Pancreas (tissue), 10 donors: ENCODE results near the gene CPS1. TPM values are rescaled to one million over a fixed set of nuclear protein-coding genes. Genes with fewer than 3 reads are reported as not detected.

Source experiments
- ATAC-seq, 4 donors: fragments of 200-7000 bp; cut with Tn5 transposase; one replicate each; pipeline versions ENCODE4 v1.8.0 to v1.9.1; 2020; ENCODE audit warnings: mild to moderate bottlenecking in 4 of 4, moderate library complexity in 4 of 4
- DNase-seq, 6 donors: peaks; one replicate each; pipeline ENCODE4 v3.0.0-alpha.2; 2020
- FAIRE-seq: peaks from 2 replicates; lab custom pipeline; 2012; peaks lifted over from hg19 to GRCh38; lab: Jason Lieb, UNC
- H3K27ac ChIP-seq, 4 donors: fragments of 200-600 bp; sonication (generic); 1 replicate in 3 of 4; 2 replicates in 1 of 4; pipeline versions ENCODE4 v1.5.0 to v1.8.0; 2020
- H3K27me3 ChIP-seq, 4 donors: fragments of 200-600 bp; one replicate each; pipeline ENCODE4 v1.8.0; 2021
- H3K36me3 ChIP-seq, 3 donors: fragments of 200-600 bp; sonication (generic) in 1 of 3; one replicate each; pipeline versions ENCODE4 v1.5.0 to v1.8.0; 2020 to 2021
- H3K4me1 ChIP-seq, 3 donors: fragments of 200-600 bp; one replicate each; pipeline ENCODE4 v1.8.0; 2021
- H3K4me3 ChIP-seq, 4 donors: fragments of 200-600 bp; sonication (generic) in 2 of 4; one replicate each; pipeline versions ENCODE4 v1.5.0 to v1.8.0; 2020 to 2021
- H3K9me3 ChIP-seq, 4 donors: fragments of 200-600 bp; one replicate each; pipeline ENCODE4 v1.8.0; 2021
- CTCF ChIP-seq, 4 donors: fragments of 200-600 bp; sonication (generic) in 3 of 4; IDR thresholded peaks; one replicate each; pipeline versions ENCODE4 v1.5.0 to v1.8.0; 2021; ENCODE audit warnings: antibody characterized with exemption in 4 of 4
- WGBS, 2 donors: extraction: QIAGEN DNeasy Blood & Tissue Kit; methylation state at CpG; one replicate each; pipeline ENCODE4 v1.1.7; 2013; 5-methylcytosine and 5-hydroxymethylcytosine counted together
- intact Hi-C, 3 donors: fragments of 100-400 bp; cut with DNase I; formaldehyde crosslinking; loops; one replicate each; pipeline versions ENCODE4 v1.11.1 to v1.14.2; 2022
- polyA plus RNA-seq, 2 donors: library from polyadenylated mRNA; stranded (reverse); fragments of 200-250 nt; gene quantifications; one replicate each; pipeline ENCODE4 v1.2.3, GENCODE V29; 2013
- total RNA-seq, 6 donors: library from RNA; stranded (reverse); fragmentation: NEBNext Ultra II Directional in 4 of 6; extraction: Animal tissue kit (Norgen Biotek cat#: 25700) in 4 of 6; gene quantifications; one replicate each; pipeline versions ENCODE4 v1.2.1 to v1.2.4, GENCODE V29; 2021 to 2023
- donor health status: healthy with polysubstance abuse.
- donor health status: DM: no; HTN: no; CAD: no; lungs with moderate emphysema.
- donor health status: DM: no; HTN: no; CAD: no.
- donor health status: control.
- donor health status: control.
- donor health status: Bipolar disorder and iron deficiency.
- donor health status: DM: yes; HTN: yes; CAD: no.
- donor health status: DM: no; HTN: no; CAD: no.
- donor health status: DM: no; HTN: no; CAD: no.
- donor health status: DM: yes; HTN: yes; CAD: no.

Gene CPS1
- total and polyA plus RNA-seq, 8 donors, result 0.23 to 2.0 (median 1.1) TPM

- FAIRE-seq (no peak), DNase-seq (no peak), ATAC-seq (no peak)
- Histone ChIP-seq H3K9me3 (no peaks in the 10 kb centered on the region), H3K27ac (no peak overlapping the region), H3K4me1 (peaks cover 6 to 28% (median 14%) of the 10 kb centered on the region in 3 donors), H3K4me3 (no peak overlapping the region), H3K27me3 (no peaks in the 10 kb centered on the region), H3K36me3 (no peaks in the 10 kb centered on the region)
- intact Hi-C loops, result no loop called here
- no peak for TF ChIP-seq CTCF (IDR thresholded peaks at IDR 0.05)
Observed at GRCh38 chr2:210557721-210558120, 1.3 kb downstream of the CPS1 start.

GRCh38 chr2:210558708-210559107 lies 2.3 kb downstream of the CPS1 start:
- no peaks in the 10 kb centered on the region for H3K36me3 ChIP-seq
- WGBS, 2 donors, result 25% methylated on average over 1 of the region's 1 CpG
- FAIRE-seq, result no peak

GRCh38 chr2:210559182-210559581 lies 2.8 kb downstream of the CPS1 start:
- H3K36me3 ChIP-seq, result no peaks in the 10 kb centered on the region
- 90 to 93% methylated on average over 6 of the region's 6 CpGs for WGBS, 2 donors
- no peaks in the 10 kb centered on the region for H3K27me3 ChIP-seq
- ATAC-seq (no peak), DNase-seq (no peak), FAIRE-seq (no peak)
- intact Hi-C loops, result no loop called here
- no peak overlapping the region for H3K4me3 ChIP-seq
- no peak overlapping the region for H3K27ac ChIP-seq
- peaks cover 14 to 24% (median 18%) of the 10 kb centered on the region in 3 donors for H3K4me1 ChIP-seq
- no peaks in the 10 kb centered on the region for H3K9me3 ChIP-seq
- TF ChIP-seq CTCF (IDR thresholded peaks at IDR 0.05), result no peak

More at GRCh38 chr2:210558708-210559107, 2.3 kb downstream of the CPS1 start:
- Histone ChIP-seq H3K9me3 (no peaks in the 10 kb centered on the region), H3K27ac (no peak overlapping the region), H3K4me3 (no peak overlapping the region), H3K4me1 (peaks cover 14 to 24% (median 18%) of the 10 kb centered on the region in 3 donors), H3K27me3 (no peaks in the 10 kb centered on the region)
- no peak for TF ChIP-seq CTCF (IDR thresholded peaks at IDR 0.05)
- DNase-seq, result no peak
- peak in 1 of 4 donors; percentile 24 for ATAC-seq
- intact Hi-C loops, result no loop called here

- Histone ChIP-seq H3K27me3 (no peaks in the 10 kb centered on the region), H3K4me3 (no peak overlapping the region), H3K4me1 (peaks cover 14 to 24% (median 18%) of the 10 kb centered on the region in 3 donors), H3K27ac (peak overlapping the region in 1 of 4 donors; percentile 60), H3K9me3 (no peaks in the 10 kb centered on the region), H3K36me3 (no peaks in the 10 kb centered on the region)
- ATAC-seq (peak in 1 of 4 donors; percentile 38), DNase-seq (no peak), FAIRE-seq (no peak)
- intact Hi-C loops, result no loop called here
- 87% methylated on average over 5 of the region's 5 CpGs for WGBS, 2 donors
- TF ChIP-seq CTCF (IDR thresholded peaks at IDR 0.05), result no peak
Observed at GRCh38 chr2:210561475-210561874, 5.1 kb downstream of the CPS1 start.

- ATAC-seq (peak; percentile 82 to 92 (median 86)), FAIRE-seq (peak; percentile 69), DNase-seq (no peak)
- Histone ChIP-seq H3K4me3 (no peak overlapping the region), H3K4me1 (peaks cover 14 to 24% (median 18%) of the 10 kb centered on the region in 3 donors), H3K36me3 (no peaks in the 10 kb centered on the region), H3K27ac (peak overlapping the region in 2 of 4 donors; percentile 4 to 60), H3K9me3 (no peaks in the 10 kb centered on the region), H3K27me3 (no peaks in the 10 kb centered on the region)
- intact Hi-C loops, result no loop called here
- WGBS, 2 donors, result 11 to 14% methylated on average over 1 of the region's 1 CpG
- no peak for TF ChIP-seq CTCF (IDR thresholded peaks at IDR 0.05)
Observed at GRCh38 chr2:210562091-210562490, 5.7 kb downstream of the CPS1 start.
